ENCODE measurements around the gene CUX1.

CUX1 gene

GRCh38 chr7:101917566-101917965, 100.1 kb downstream of the CUX1 start:
- DNase-seq (ENCODE audit: low read depth) = no peak

DNA sequence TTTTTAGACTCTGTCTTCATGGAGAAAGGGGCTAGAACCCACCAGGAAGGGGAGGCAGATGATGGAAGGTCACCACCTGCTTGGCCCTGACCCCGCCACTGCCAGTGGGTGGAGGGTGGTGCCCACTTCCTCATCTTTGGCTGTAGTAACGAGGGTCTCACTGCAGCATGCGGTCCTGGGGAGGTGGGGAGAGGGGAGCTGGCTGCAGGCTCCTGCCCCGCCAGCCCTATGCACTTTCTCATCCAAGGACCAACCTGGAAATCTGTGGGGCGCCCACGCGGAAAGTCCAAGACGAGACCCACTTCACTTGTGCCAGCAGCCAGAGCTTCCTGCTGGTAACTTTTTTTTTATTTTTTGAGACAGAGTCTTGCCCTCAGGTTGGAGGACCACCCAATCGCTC, 101.0 kb downstream of the CUX1 start:
- no peak for DNase-seq (ENCODE audit: low read depth)

- no peak for DNase-seq (ENCODE audit: low read depth)
Observed at GRCh38 chr7:101919363-101920115, 102.1 kb downstream of the CUX1 start.

DNA sequence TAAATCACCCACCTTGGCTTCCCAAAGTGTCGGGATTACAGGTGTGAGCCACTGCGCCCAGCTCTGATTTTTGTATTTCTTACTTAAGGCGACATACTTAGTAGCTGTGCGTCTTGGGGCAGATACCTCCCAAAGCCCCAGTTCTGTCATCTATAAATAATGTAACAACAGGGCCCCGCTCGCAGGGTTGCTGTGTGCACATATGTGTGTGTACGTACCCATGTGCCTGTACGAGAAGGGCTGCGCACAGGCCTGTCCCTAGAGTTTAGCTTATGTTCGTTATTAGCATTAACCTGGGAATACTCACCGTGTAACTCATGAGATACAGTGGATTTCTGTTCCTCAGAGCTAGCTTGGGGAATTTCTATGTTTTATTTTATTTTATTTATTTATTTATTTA, 103.6 kb downstream of the CUX1 start:
- DNase-seq (ENCODE audit: low read depth) = no peak

DNA sequence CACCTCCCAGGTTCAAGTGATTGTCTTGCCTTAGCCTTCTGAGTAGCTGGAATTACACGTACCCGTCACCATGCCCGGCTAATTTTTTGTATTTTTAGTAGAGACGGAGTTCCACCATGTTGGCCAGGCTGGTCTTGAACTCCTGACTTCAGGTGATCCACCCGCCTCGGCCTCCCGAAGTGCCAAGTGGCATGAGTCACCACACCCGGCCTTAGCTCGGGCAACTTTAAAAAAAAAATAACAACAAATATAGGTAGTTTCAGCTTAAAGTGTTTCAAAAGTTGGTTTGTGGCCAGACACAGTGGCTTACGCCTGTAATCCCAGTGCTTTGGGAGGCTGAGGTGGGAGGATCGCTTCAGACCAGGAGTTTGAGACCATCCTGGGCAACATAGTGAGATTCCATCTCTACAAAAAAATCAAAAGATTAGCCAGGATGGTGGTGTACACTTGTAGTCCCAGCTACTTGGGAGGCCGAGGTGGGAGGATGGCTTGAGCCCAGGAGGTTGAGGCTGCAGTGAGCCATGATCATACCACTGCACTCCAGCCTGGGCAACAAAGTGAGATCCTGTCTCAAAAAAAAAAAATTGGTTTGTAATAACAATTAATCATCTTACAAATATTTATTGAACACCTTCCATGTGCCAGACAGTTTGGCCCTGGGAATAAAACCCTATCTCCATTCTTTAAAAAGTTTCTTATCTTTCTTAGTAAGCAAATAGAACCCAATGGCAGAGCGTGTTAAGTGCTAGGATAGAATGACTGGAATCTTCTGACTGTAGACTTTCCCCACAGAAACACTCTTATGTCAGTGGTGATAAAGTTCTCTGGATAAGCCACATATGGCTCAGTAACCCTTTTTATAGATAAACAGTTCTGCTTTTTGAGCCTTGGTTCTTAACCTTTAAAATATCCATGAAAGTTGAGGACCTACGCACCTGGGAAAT, 104.4 kb downstream of the CUX1 start:
- peak; percentile 97 for DNase-seq (ENCODE audit: low read depth)

GRCh38 chr7:101922631-101923601, 105.5 kb downstream of the CUX1 start:
- peak; percentile 88 for DNase-seq (ENCODE audit: low read depth)

- DNase-seq (ENCODE audit: low read depth) = no peak
Observed at GRCh38 chr7:101923602-101923985, 106.2 kb downstream of the CUX1 start.

DNA sequence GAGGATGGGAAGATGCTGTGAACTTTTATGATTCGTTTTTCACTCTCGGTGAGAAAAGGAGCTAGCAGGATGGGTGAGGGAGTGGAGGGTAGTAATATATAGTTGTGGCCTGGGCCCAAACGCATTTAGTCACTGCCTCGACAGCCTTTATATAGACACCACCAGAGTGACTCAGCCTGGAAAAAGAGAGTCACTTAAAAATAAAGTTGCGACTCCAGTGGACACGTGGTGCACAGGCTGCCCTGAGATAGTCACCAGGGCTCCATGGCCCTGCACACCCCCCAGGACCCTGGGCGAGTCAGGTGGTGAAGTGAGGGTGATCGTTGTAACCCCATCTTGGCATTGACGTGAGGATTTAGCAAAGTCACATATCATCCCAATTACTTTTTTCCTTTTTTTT, 106.7 kb downstream of the CUX1 start:
- peak; percentile 48 for DNase-seq (ENCODE audit: low read depth)

DNA sequence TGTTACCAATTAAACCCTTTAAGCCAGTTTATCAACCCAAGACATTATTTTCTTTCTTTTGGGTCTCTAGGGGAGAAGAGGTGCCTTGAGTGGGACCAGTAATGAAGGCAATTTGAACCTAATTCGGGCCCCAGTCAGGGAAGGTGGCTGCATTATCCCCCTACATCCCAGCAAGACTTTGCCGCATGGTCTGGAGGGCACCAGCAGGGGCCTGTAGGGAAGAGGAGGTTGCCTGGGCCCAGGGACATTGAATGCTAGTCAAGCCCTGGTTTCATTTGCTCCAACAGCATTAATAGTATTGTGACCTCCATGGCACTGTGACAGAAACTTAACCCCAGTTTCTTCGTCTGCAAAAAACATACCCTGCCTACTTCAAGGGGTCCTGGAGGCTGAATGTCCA, 108.8 kb downstream of the CUX1 start:
- no peak for DNase-seq (ENCODE audit: low read depth)

DNA sequence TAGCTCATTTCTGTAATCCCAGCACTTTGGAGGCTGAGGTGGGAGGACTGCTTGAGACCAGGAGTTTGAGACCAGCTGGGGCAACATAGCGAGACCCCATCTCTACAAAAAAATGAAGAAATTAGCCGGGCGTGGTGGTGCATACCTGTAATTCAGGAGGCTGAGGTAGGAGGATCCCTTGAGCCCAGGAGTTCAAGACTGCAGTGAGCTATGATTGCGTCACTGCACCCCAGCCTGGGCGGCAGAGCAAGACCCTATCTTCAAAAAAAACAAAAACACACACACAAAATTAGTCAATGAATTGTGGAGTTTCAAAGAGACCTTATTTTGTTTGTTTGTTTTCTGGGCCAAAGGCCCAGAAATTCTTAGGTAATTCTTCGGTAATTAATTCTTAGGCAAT, 110.0 kb downstream of the CUX1 start:
- DNase-seq (ENCODE audit: low read depth) = no peak

DNA sequence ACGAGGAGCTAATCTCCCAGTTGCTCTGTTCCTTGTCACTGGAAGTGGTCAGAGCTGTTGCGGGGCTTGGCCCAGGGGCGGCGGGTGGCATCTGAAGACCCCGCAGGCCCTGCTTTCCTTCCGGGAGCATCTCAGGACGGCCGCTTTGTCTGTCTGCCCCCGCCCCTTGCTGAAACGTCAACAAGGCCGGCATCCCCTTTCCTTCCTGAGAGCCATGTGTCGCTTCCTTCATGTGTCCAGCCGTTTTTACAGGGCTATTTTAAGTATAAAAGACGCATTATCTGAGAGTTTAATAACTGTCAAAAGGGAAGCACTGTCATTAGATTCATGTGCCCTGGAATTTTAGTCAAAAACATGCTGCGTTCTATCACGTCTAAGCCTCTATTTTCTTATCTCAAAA, 110.4 kb downstream of the CUX1 start:
- peak; percentile 47 for DNase-seq (ENCODE audit: low read depth)

DNA sequence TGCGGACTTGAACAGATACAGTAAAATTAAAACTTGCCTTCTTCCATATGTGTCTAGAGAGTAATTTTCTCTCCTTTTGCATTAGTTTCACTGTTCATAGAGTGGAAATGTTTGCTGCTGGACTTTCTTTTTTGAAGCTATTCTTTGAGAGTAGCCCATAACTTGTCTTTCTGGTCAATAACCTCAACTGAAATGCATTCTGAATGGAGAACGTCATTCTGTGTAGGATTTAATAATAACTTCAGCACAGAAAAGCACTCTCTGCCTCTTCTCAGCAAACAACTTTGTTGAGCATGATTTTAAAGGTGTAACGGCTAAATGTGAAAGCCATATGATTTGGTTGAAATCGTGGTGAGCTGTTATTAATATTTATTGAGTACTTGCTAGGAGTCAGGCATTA, 111.8 kb downstream of the CUX1 start:
- no peak for DNase-seq (ENCODE audit: low read depth)

DNA sequence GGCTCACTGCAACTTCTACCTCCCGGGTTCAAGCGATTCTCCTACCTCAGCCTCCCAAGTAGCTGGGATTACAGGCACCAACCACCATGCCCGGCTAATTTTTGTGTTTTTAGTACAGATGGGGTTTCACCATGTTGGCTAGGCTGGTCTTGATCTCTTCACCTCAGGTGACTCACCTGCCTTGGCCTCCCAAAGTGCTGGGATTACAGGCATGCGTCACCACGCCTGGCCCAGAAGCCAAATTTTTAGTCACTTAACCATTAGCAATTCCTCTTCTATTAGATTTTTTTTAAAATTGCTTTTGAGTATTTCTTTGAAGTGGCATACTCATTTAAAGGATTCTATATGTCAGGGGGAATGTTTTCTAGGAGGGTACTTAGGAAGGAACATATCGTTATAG, 112.5 kb downstream of the CUX1 start:
- peak; percentile 44 for DNase-seq (ENCODE audit: low read depth)

GRCh38 chr7:101932083-101932482, 114.7 kb downstream of the CUX1 start:
- DNase-seq (ENCODE audit: low read depth) = no peak

- DNase-seq (ENCODE audit: low read depth) = peak; percentile 25
Observed at GRCh38 chr7:101933028-101933427, 115.6 kb downstream of the CUX1 start.

GRCh38 chr7:101933688-101934121, 116.3 kb downstream of the CUX1 start:
- DNase-seq (ENCODE audit: low read depth) = peak; percentile 50

GRCh38 chr7:101934618-101935017, 117.2 kb downstream of the CUX1 start:
- DNase-seq (ENCODE audit: low read depth) = no peak

DNA sequence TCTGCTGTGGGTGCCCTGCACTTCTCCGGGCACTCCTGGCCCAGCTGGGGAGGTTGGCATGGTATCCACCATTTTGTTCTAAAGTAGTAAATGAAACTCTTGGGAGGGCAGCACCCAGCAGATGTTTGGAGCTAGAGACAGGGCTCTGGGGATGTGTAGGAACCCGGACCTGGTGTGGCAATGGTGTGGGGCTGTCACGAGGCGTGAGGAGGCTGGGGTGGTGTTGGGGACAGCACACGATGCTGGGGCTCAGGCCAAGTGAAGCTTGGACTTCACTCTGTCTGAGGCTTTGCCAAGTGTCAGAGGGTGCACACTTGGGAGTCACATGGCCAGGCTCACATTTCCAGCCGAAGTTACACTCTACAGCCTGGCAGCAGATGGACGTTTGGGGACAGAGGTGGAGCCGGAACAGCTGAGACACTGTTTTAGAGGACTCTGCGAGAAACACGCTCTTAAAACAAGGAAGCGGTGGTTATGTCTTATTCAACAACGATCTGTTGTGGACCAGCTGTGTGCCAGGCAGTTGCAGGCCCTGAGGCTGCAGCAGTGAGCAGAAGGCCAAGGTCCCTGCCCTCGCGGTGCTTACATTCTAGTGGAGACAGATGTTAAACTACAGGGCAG, 118.2 kb downstream of the CUX1 start:
- DNase-seq (ENCODE audit: low read depth) = no peak

- DNase-seq (ENCODE audit: low read depth) = no peak
Observed at GRCh38 chr7:101936223-101936610, 118.8 kb downstream of the CUX1 start.

GRCh38 chr7:101936611-101937231, 119.3 kb downstream of the CUX1 start:
- DNase-seq (ENCODE audit: low read depth) = peak; percentile 77
